A673 (cell line): ENCODE data around the gene SPSB4.

ENCODE experiments used
- CTCF ChIP-seq: fragments of 300-800, 200-600 bp; sonication (generic); conservative IDR thresholded peaks from 2 replicates; pipeline ENCODE4 v1.5.1; 2017; ENCODE audit warnings: low read depth, mild to moderate bottlenecking, antibody characterized with exemption, low read length, moderate library complexity, mixed read lengths
- EZH2 ChIP-seq: fragments of 200-600 bp; sonication (generic); IDR thresholded peaks from 2 replicates; pipeline ENCODE4 v1.6.1; 2017; ENCODE audit warnings: borderline replicate concordance, low read depth, mild to moderate bottlenecking, mixed read lengths, antibody characterized with exemption, low read length; ENCODE audit not compliant: poor library complexity, severe bottlenecking

DNA sequence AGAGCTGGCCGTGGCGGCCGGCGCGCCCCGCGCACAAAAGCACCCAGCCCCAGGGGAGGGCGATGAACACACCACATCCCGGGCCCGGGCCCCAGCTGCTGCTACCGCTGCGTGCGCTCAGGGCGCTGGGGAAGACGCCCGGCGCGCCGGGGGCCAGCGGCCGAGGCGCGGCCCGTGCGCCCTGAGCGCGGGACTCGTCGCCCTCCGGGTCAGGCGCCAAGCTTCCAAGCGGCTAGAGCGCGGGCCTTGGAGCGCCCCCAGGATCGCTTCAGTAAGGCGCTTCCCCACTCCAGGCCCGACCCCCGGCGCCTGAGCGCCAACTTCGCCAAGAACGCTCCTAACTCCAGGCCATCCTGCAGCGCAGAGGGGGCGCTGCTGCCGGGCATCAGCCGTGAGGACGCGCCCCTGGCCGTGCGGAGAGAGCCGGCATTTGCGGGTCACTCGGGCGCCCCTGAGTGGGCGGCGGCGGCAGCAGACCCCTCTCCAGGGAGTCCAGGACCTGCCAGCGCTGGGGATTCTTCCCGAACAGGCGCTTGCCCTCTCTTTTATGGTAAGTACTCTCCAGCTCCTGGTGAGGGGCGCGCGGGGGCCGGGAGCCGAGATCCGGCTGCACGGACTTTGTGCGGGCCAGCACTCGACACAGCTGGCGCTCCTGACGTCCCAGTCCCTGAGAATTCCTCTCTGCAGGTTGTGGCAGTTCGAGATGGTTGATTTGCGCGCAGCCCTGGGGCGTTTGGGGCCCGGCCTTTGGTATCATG is 475 bp downstream of the SPSB4 start:
- TF ChIP-seq EZH2, result no peak
- no peak; the same call in 1 of the 2 replicates for TF ChIP-seq CTCF
